ENCODE measurements around the gene NR0B1. TPM values are rescaled to one million over a fixed set of nuclear protein-coding genes. Genes with fewer than 3 reads are reported as not detected.

Gene NR0B1
- polyA plus RNA-seq, 3 donors = not detected

GRCh38 chrX:30301208-30301607, 8.0 kb downstream of the NR0B1 start:
- no peak overlapping the region for H3K27ac Mint-ChIP-seq
- Histone ChIP-seq H3K27me3 (ENCODE audit: control insufficient read depth in 2 of 2, insufficient read depth in 2 of 2, low read length in 2 of 2) (peaks cover 0 to 2% of the 10 kb centered on the region in 2 donors), H3K4me3 (replicated peaks in 1 of 3; ENCODE audit: low read depth in 2 of 3, low read length in 3 of 3) (no peak overlapping the region)

GRCh38 chrX:30296408-30297254, 12.6 kb downstream of the NR0B1 start:
- H3K36me3 Mint-ChIP-seq = no peaks in the 10 kb centered on the region
- no peaks in the 10 kb centered on the region for H4K20me1 ChIP-seq (ENCODE audit: insufficient read depth, low read length)
- H3K27ac Mint-ChIP-seq = no peak overlapping the region
- no peak overlapping the region for H3K4me2 ChIP-seq (replicated peaks; ENCODE audit: extremely low read depth, low read length, poor library complexity, severe bottlenecking)
- intact Hi-C loops (cut with micrococcal nuclease) = no loop called here
- H3K79me2 ChIP-seq (ENCODE audit: insufficient read depth, low read length) = no peaks in the 10 kb centered on the region
- H2AFZ ChIP-seq (ENCODE audit: insufficient read depth, low read depth, low read length, poor library complexity, severe bottlenecking) = no peak overlapping the region
- H3K4me3 Mint-ChIP-seq = no peak overlapping the region
- H3K9me3 Mint-ChIP-seq = peaks cover 0 to 6% (median 1%) of the 10 kb centered on the region in 7 donors
- no peak overlapping the region for H3K9ac ChIP-seq (ENCODE audit: insufficient read depth, low read length, poor library complexity, severe bottlenecking)
- no peak overlapping the region for H3K4me3 ChIP-seq (replicated peaks in 1 of 3; ENCODE audit: low read depth in 2 of 3, low read length in 3 of 3)
- H3K27me3 Mint-ChIP-seq (ENCODE audit: low read depth in 3 of 3) = peaks cover 1 to 10% (median 3%) of the 10 kb centered on the region in 3 donors
- H3K27me3 ChIP-seq (ENCODE audit: control insufficient read depth in 2 of 2, insufficient read depth in 2 of 2, low read length in 2 of 2) = no peaks in the 10 kb centered on the region
- no peaks in the 10 kb centered on the region for H3K4me1 ChIP-seq (ENCODE audit: control insufficient read depth in 1 of 2, insufficient read depth in 2 of 2, low read length in 2 of 2)
- H3K36me3 ChIP-seq (replicated peaks in 1 of 2; ENCODE audit: control insufficient read depth in 1 of 2, insufficient read depth in 2 of 2, low read length in 2 of 2) = no peaks in the 10 kb centered on the region
- no peaks in the 10 kb centered on the region for H3K9me3 ChIP-seq (replicated peaks in 1 of 2; ENCODE audit: control insufficient read depth in 1 of 2, insufficient read depth in 1 of 2, low read length in 2 of 2)
- H3K27ac ChIP-seq (ENCODE audit: low read depth in 1 of 2, low read length in 2 of 2) = no peak overlapping the region
- H3K4me1 Mint-ChIP-seq = no peaks in the 10 kb centered on the region
- no CpG with 5 or more reads among the region's 5 CpGs for WGBS (ENCODE audit: insufficient coverage)
- no peak for TF ChIP-seq CTCF (IDR thresholded peaks at IDR 0.05)
- DNase-seq = no peak

More at GRCh38 chrX:30301208-30301607, 8.0 kb downstream of the NR0B1 start:
- Histone ChIP-seq H3K9me3 (replicated peaks in 1 of 2; ENCODE audit: control insufficient read depth in 1 of 2, insufficient read depth in 1 of 2, low read length in 2 of 2) (no peaks in the 10 kb centered on the region), H3K79me2 (ENCODE audit: insufficient read depth, low read length) (no peaks in the 10 kb centered on the region), H3K4me1 (ENCODE audit: control insufficient read depth in 1 of 2, insufficient read depth in 2 of 2, low read length in 2 of 2) (no peaks in the 10 kb centered on the region), H3K9ac (ENCODE audit: insufficient read depth, low read length, poor library complexity, severe bottlenecking) (no peak overlapping the region), H2AFZ (ENCODE audit: insufficient read depth, low read depth, low read length, poor library complexity, severe bottlenecking) (no peak overlapping the region), H3K4me2 (replicated peaks; ENCODE audit: extremely low read depth, low read length, poor library complexity, severe bottlenecking) (no peak overlapping the region), H3K36me3 (replicated peaks in 1 of 2; ENCODE audit: control insufficient read depth in 1 of 2, insufficient read depth in 2 of 2, low read length in 2 of 2) (no peaks in the 10 kb centered on the region), H3K27ac (ENCODE audit: low read depth in 1 of 2, low read length in 2 of 2) (no peak overlapping the region), H4K20me1 (ENCODE audit: insufficient read depth, low read length) (no peaks in the 10 kb centered on the region)
- Mint-ChIP-seq H3K4me1 (no peaks in the 10 kb centered on the region), H3K4me3 (no peak overlapping the region), H3K36me3 (no peaks in the 10 kb centered on the region), H3K27me3 (ENCODE audit: low read depth in 3 of 3) (peaks cover 2 to 12% (median 5%) of the 10 kb centered on the region in 3 donors), H3K9me3 (peaks cover 0 to 2% (median 0%) of the 10 kb centered on the region in 7 donors)
- TF ChIP-seq CTCF (IDR thresholded peaks at IDR 0.05) = no peak
- intact Hi-C loops (cut with micrococcal nuclease) = no loop called here
- DNase-seq = no peak

Data from CD14-positive monocyte (primary cell).